ENCODE results near the gene MFSD12.

- TF ChIP-seq CTCF (IDR thresholded peaks at IDR 0.05; ENCODE audit: extremely low read depth in 1 of 2, insufficient read depth in 1 of 2, low read depth in 1 of 2, low read length in 2 of 2) = no peak
- TF ChIP-seq GATA2 (IDR thresholded peaks at IDR 0.05; ENCODE audit: insufficient read depth, insufficient read length, low read depth, low read length) = no peak
- no peak for TF ChIP-seq MYC (IDR thresholded peaks at IDR 0.05; ENCODE audit: low read depth, low read length)
- TF ChIP-seq JUN (IDR thresholded peaks at IDR 0.05; ENCODE audit: borderline replicate concordance, insufficient read depth, insufficient read length, low read depth) = no peak
Observed at GRCh38 chr19:3537101-3537437, 20.3 kb downstream of the MFSD12 start.

All from endothelial cell of umbilical vein (primary cell).